Esophagus mucosa (tissue), 1 donor: ENCODE data around the gene DOCK1. TPM values are rescaled to one million over a fixed set of nuclear protein-coding genes. Genes with fewer than 3 reads are reported as not detected.

Experiments used
- ATAC-seq: fragments of 200-7000 bp; cut with Tn5 transposase; one replicate; pipeline ENCODE4 v1.9.1; 2020
- total RNA-seq: library from RNA; stranded (reverse); gene quantifications from one replicate; pipeline ENCODE4 v1.2.4, GENCODE V29; 2023
- donor health status: DM: yes; HTN: yes; CAD: no.

The DOCK1 gene
- total RNA-seq, 1 donor from 2014 or later, result 37.6 TPM

GRCh38 chr10:127145173-127145572 is 239.9 kb downstream of the DOCK1 start:
- peak; percentile 24 for ATAC-seq

- ATAC-seq, result no peak
These were observed 241.4 kb downstream of the DOCK1 start for GRCh38 chr10:127146661-127147060.

DNA sequence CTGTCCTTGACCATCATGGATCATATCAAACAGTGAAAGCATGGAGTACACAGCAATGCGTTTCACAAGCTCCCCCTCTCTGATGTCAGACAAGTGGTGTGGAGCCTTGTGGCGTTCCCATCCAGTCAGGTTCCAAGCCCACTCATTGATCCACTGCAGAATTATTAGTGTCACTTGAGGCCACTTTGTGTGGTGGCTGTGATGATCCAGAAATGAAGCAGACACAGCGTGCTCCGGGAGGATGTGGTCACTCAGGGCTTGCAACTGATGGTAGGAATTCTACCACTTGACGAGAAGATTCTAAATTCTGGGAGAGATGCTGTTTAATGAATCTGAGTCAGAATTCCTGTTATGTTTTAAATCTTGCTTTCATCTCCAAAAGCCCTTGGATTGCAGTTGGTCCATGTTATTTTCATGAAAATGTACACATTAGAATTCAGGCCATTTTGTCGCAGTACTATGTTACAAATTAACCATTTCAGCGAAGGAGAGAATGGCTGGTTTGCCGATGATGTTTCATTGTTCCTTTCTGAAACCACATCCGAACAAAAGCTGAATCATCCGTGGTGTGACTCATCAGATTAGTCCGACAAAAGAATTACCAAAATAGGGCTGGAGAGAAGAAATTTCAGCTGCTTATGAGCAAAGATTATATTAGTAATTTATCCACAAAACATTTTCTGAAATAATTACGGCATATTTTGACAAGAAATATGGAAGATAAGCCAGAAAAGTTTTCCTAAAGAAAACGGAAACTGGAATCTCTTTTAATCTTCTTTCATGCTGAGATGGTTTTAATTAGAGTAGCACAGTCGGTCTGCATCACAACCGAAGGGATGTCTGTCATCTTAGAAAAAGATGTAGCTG is 243.1 kb downstream of the DOCK1 start:
- ATAC-seq, result peak; percentile 41

GRCh38 chr10:127148933-127149220 is 243.6 kb downstream of the DOCK1 start:
- peak; percentile 70 for ATAC-seq

- no peak for ATAC-seq
These were observed 244.4 kb downstream of the DOCK1 start for GRCh38 chr10:127149501-127150081.

DNA sequence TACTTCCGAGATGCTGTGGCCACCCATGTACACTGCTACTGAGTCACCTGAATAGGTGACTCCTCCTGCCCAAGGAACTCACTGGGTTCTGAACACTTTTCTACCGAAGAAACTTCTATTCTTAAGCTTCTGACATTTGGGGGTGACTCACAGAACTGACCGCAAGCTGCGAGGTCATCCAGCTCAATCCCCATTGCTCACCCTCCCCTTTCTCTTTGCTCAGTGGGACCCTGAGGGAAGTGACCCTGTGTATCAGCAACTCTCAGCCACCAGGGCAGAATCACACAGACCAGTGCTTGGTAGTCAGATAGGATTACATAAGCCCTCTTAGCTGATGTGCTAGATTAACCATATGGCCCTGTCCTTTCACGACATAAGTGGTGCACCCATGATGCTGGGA is 244.9 kb downstream of the DOCK1 start:
- no peak for ATAC-seq

- ATAC-seq, result no peak
These were observed 246.3 kb downstream of the DOCK1 start for GRCh38 chr10:127151541-127151940.

GRCh38 chr10:127151981-127152699 is 246.9 kb downstream of the DOCK1 start:
- peak; percentile 32 for ATAC-seq

GRCh38 chr10:127153181-127153580 is 248.0 kb downstream of the DOCK1 start:
- ATAC-seq, result no peak

DNA sequence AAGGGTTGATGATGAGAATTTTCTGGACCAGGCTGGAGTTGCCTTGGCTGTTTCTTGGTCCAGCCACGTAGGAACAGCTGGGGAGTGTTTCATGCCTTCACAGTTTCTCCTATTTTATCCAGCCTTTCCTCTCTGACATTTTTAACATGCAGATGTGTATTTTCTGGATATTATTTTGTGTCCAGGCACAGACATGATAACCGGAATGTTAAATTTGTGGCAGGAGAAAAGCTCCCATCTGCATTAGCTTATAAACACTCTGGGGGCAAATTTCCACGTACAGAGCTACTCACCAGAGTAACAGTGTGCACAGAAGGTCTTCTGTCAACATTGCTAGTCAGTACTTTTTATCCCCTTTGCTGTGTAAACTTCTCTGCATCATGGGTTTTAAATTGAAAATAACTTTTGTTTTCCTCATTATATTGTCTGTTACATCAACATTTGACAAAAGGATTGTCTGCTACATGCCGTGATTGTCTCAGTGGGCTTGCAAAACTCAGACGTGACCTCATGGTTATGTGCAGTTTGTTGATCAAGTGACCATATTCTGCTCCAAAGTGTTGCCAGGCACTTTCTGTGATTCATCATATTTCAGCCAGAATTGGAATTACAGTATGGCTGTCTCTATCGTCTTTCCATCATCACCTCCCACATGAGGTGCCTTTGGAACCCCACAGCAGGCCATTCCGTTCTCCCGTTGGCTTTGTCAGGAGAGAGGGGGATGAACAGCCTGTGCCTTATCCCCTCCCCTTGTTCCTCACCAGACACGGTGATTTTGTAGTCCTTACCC is 249.8 kb downstream of the DOCK1 start:
- no peak for ATAC-seq

DNA sequence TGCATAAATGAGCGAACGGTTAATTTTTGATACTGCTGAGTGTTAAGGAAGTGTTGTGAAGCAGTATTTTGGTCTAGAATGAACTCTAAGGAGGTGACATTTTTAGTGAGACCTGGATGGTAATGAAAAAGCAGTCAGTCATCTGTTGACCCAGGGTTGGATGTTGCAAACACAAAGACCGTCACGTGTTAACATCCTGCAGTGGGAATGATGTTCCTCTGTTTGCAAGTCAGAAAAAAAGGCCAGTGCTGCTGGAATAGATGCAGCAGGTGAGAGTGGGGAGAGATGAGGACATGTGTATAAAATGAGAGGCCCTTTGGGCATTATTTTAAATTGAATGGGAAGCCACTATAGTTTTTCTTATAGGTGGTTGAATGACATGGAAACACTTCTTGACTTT is 251.9 kb downstream of the DOCK1 start:
- ATAC-seq, result no peak

GRCh38 chr10:127157506-127158200 is 252.4 kb downstream of the DOCK1 start:
- no peak for ATAC-seq

GRCh38 chr10:127158662-127159061 is 253.4 kb downstream of the DOCK1 start:
- no peak for ATAC-seq

DNA sequence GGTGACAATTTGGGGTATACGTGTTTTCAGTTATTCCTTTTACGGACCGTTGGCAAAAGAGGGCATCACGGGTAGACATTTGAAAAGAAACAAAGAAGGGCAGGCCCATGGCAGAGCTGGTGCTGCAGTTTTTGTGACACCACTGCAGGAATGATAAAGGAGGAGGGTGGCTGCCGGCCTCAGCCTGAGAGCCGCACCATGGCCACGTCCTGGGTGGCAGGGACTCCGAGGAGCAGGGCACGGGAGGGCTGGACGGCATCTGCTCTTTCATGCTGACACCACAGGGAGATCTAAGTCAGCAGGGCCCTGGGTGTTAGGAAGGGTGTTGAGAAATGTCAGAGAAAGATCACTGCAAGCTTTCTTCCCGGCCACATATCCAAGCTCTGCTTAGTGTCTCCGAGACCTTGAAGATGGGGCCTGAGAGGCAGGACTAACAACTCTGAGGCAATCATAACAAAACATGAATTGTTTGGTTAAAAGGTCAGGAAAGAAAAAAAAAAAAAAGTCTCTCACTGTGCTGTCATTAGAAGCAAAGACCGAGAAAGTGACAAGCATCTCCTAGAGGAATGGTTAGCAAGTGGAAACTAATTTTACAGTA is 254.5 kb downstream of the DOCK1 start:
- no peak for ATAC-seq

DNA sequence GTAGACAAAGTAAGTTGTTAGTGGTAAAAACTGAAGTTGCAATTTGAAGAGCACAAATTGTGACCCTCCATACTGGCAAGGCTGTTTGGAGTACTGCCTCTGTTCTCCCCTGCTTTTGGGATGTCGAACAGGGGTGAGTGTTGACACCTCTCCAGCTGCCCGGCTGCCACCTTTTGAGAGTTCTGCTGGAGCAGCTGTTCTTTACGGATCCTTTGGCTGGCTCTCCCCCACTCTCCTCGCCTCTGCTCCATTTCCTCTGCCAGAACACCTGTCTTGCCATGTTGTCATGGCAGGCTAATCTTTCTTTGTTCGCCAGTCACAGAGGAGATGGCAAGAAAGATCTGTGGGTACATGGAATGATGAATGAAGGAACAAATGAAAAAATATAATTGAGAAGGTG is 256.3 kb downstream of the DOCK1 start:
- ATAC-seq, result no peak

DNA sequence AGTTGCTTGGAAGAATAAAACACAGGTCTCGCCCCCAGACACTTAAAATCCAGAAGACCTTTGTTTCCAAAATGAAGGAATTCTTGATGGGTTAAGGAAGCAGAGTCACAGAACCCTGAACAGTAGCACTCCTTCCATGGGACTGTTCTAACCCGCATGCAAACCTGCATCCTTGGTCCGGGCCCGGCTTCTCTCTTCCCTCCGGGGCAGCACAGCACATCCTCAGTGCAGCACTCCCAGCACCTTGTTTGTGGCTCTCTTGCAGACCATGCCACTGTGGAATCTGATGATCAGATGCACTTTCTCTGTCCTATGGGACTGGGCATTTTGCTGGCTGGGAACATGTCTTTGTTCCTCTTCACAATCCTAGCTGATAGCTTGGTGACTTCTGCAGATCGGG is 257.6 kb downstream of the DOCK1 start:
- ATAC-seq, result no peak

DNA sequence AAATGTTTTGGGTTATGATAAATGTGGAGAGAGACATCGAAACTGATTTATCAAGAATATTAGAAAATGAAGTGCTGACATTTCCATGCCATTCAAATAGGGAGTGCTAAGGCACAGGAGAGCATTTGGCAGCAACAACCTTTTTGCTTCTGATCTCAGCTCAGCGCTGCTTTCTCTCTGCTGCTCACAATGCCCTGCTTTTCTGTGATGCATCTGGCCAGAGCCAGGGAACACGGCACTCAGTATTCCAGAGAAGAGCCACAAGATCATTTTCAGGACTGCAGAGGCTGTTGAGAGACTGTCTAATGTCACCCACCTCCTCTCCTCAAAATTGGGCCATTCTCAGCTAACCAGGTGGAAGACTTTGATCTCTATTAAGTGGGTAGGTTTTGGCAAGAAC is 263.0 kb downstream of the DOCK1 start:
- no peak for ATAC-seq

DNA sequence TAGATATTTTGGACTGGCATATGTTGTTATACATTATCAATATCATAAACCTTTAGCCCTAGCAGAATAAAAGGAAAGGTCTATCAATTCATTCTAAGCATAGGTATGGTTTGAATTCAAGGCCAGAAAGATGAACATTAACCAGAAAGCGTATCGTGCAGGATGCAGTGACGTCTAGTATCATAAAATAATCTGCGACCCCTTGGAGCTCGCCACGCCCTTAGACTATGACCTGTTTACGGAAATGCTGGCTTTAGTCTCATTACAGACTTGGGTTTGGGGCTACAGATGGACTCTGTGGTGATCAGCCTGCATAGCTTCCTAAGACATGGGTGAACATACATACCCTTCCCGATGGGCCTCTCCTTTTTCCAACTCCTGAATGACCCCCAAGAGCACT is 269.6 kb downstream of the DOCK1 start:
- ATAC-seq, result no peak

- ATAC-seq, result no peak
These were observed 270.3 kb downstream of the DOCK1 start for GRCh38 chr10:127175357-127176110.

DNA sequence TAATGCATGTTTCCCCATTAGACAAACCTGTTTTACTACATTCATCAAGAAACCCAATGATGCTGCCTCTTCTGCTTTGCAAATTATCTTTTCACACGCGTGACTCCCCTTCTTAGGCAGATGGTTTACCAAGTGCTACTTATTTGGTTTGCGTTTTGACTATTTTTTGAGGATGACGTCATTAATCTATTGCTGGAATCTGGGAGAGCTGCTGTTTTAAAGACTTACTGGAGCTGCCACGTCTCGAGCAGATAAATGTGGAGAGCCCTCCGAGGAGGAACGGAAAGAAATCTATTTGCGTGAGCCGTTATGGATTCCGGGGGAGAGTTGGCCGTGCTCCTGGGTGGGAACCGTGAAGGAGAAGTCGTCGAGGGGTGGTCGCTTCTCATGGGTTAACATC is 271.4 kb downstream of the DOCK1 start:
- no peak for ATAC-seq

- ATAC-seq, result no peak
These were observed 274.5 kb downstream of the DOCK1 start for GRCh38 chr10:127179612-127180250.
